ENCODE results near the gene KCNN4.

GRCh38 chr19:43776286-43776685, 4.5 kb downstream of the KCNN4 start:
- TF ChIP-seq CTCF (IDR thresholded peaks at IDR 0.05 in 4 of 5, conservative IDR thresholded peaks at IDR 0.05 in 1 of 5): no peak
- no peak for TF ChIP-seq POLR2A (IDR thresholded peaks at IDR 0.05)

Data from gastrocnemius medialis (tissue), 4 donors.